Esophagus muscularis mucosa (tissue), 4 donors: ENCODE measurements around the gene PRSS53.

ENCODE experiments used
- CTCF ChIP-seq, 3 experiments: fragments of 200-600 bp in 2 of 3; fragments of 450-650 bp in 1 of 3; sonication (generic) in 2 of 3; IDR thresholded peaks; one replicate each; pipeline ENCODE4 v1.5.1; 2017 to 2019; ENCODE audit warnings: antibody characterized with exemption in 3 of 3, mild to moderate bottlenecking in 2 of 3, moderate library complexity in 1 of 3
- EP300 ChIP-seq: sonication (generic); formaldehyde crosslinking; IDR thresholded peaks from one replicate; pipeline ENCODE4 v1.6.1; 2017; ENCODE audit warnings: antibody characterized with exemption
- POLR2A ChIP-seq: fragments of 450-650 bp; IDR thresholded peaks from one replicate; pipeline ENCODE4 v1.6.1; 2017; ENCODE audit warnings: antibody characterized with exemption, moderate library complexity, mild to moderate bottlenecking, low read depth
- POLR2AphosphoS5 ChIP-seq, 2 donors: sonication (generic); formaldehyde crosslinking; IDR thresholded peaks; one replicate each; pipeline ENCODE4 v1.6.1; 2017; ENCODE audit warnings: antibody characterized with exemption in 2 of 2

GRCh38 chr16:31083081-31083480, 5.7 kb downstream of the PRSS53 start:
- TF ChIP-seq CTCF (IDR thresholded peaks at IDR 0.05) (no peak), POLR2AphosphoS5 (IDR thresholded peaks at IDR 0.05) (no peak), POLR2A (no peak), EP300 (no peak)
